BJ (cell line): ENCODE measurements around the gene CAMP. TPM values are rescaled to one million over a fixed set of nuclear protein-coding genes. Genes with fewer than 3 reads are reported as not detected.
A peak's percentile ranks its signal among the peaks of the same experiment; 100 is the strongest.

Source experiments
- CTCF ChIA-PET: fragments of 350-600 bp; formaldehyde crosslinking; extraction: SDS; loops from one replicate; lab custom pipeline; 2021; ENCODE audit warnings: antibody characterized with exemption, inconsistent platforms; lab: Yijun Ruan, JAX
- POLR2A ChIA-PET: fragments of 300-600 bp; sonication (Branson Sonifier 250); formaldehyde crosslinking; extraction: SDS; loops from one replicate; lab custom pipeline; 2021; ENCODE audit warnings: antibody characterized with exemption; lab: Charles Lee
- DNase-seq: peaks from one replicate; pipeline ENCODE4 v3.0.0-alpha.2; 2011; ENCODE audit warnings: low read depth
- H3K27me3 ChIP-seq: 2 replicates; pipeline ENCODE4 v1.6.0; 2011; ENCODE audit warnings: low read length; ENCODE audit not compliant: control insufficient read depth, insufficient read depth
- H3K36me3 ChIP-seq: 2 replicates; pipeline ENCODE4 v1.5.1; 2011; ENCODE audit warnings: low read length; ENCODE audit not compliant: control insufficient read depth, insufficient read depth
- H3K4me3 ChIP-seq: 2 replicates; pipeline ENCODE4 v1.5.1; 2011; ENCODE audit warnings: low read depth, mild to moderate bottlenecking, control low read depth, low read length
- polyA plus RNA-seq: library from polyadenylated mRNA; depleted of rRNA; stranded (reverse); fragments of >200 nt; gene quantifications from 2 replicates; pipeline ENCODE4 v1.2.3, GENCODE V29; 2011
- TF ChIP-seq, protein P1 (sequence below): IDR thresholded peaks from 2 replicates; pipeline ENCODE4 v1.5.1; 2011; ENCODE audit warnings: low read depth, mild to moderate bottlenecking, control low read depth, inconsistent platforms, low read length, moderate library complexity; ENCODE audit not compliant: insufficient read depth

Gene CAMP
- polyA plus RNA-seq, 1 experiment = not detected

DNA sequence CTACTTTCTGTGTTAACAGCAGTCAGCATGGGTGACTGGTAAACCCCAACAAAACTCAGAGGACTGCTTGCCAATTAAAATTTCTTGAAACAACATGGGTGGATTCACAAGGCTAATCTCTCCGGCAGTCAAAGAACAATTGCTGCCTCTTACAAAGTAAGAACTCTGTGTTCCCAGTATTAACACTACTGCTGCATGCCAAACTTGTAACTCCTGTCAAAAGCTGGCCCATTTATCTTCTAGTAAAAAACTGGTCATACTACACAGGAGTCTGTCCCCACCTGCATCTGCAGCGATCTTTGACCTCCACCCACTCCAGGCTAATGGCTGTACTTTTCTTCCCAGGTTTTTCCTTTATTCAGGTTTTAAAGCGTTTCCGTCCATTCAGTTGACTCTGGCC is 8.9 kb downstream of the CAMP start:
- no peak overlapping the region for H3K4me3 ChIP-seq
- ChIA-PET CTCF (interaction anchor here (0.9 to 2.0 kb wide), 3 partner anchors 169 to 204 kb away, joined by 3 to 18 read pairs (median 8); no protein-coding TSS in a partner anchor), POLR2A (no interaction called here)
- no peaks in the 10 kb centered on the region for H3K36me3 ChIP-seq
- no peak for DNase-seq
- no peaks in the 10 kb centered on the region for H3K27me3 ChIP-seq
- TF ChIP-seq, protein P1, sequence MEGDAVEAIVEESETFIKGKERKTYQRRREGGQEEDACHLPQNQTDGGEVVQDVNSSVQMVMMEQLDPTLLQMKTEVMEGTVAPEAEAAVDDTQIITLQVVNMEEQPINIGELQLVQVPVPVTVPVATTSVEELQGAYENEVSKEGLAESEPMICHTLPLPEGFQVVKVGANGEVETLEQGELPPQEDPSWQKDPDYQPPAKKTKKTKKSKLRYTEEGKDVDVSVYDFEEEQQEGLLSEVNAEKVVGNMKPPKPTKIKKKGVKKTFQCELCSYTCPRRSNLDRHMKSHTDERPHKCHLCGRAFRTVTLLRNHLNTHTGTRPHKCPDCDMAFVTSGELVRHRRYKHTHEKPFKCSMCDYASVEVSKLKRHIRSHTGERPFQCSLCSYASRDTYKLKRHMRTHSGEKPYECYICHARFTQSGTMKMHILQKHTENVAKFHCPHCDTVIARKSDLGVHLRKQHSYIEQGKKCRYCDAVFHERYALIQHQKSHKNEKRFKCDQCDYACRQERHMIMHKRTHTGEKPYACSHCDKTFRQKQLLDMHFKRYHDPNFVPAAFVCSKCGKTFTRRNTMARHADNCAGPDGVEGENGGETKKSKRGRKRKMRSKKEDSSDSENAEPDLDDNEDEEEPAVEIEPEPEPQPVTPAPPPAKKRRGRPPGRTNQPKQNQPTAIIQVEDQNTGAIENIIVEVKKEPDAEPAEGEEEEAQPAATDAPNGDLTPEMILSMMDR = no peak

DNA sequence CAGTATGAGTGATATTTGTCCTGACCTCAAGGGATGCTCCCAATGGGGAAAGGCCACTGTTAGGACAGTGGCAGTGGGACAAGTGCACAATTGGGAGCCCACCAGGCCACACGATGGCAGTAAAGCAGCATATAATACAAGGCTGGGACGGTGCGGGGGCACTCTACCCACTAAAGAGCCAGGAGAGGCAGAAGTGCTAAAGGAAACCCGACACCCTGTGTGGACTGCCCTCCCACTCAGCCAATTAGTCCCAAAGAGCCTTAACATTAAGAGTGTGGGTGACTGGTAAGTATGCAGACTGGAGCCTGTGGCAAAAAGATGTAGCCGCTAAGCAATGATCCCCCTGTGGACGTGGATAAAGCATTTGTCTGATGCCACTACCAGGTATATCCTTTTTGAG is 9.4 kb downstream of the CAMP start:
- Histone ChIP-seq H3K27me3 (no peaks in the 10 kb centered on the region), H3K36me3 (no peaks in the 10 kb centered on the region), H3K4me3 (no peak overlapping the region)
- POLR2A ChIA-PET = no interaction called here
- DNase-seq = no peak
- TF ChIP-seq, protein P1 = peak; percentile 60
- CTCF ChIA-PET = interaction anchor here (0.9 to 2.0 kb wide), 3 partner anchors 168 to 203 kb away, joined by 3 to 18 read pairs (median 8); no protein-coding TSS in a partner anchor

GRCh38 chr3:48233542-48233941 is 10.2 kb downstream of the CAMP start:
- Histone ChIP-seq H3K36me3 (no peaks in the 10 kb centered on the region), H3K27me3 (no peaks in the 10 kb centered on the region), H3K4me3 (no peak overlapping the region)
- ChIA-PET POLR2A (no interaction called here), CTCF (interaction anchor here (0.7 to 4.9 kb wide), 5 partner anchors 40 to 202 kb away, joined by 3 to 37 read pairs (median 4); no protein-coding TSS in a partner anchor)
- TF ChIP-seq, protein P1 = no peak
- no peak for DNase-seq

GRCh38 chr3:48236531-48236930 is 13.2 kb downstream of the CAMP start:
- Histone ChIP-seq H3K36me3 (no peaks in the 10 kb centered on the region), H3K4me3 (no peak overlapping the region), H3K27me3 (no peaks in the 10 kb centered on the region)
- TF ChIP-seq, protein P1 = no peak
- CTCF ChIA-PET = interaction anchor here (0.6 to 4.9 kb wide), 3 partner anchors 35 to 199 kb away, joined by 3 to 37 read pairs (median 3); no protein-coding TSS in a partner anchor
- POLR2A ChIA-PET = interaction anchor here (0.7 kb wide), 1 partner anchor 1014 kb away, joined by 3 read pairs; no protein-coding TSS in a partner anchor
- DNase-seq = no peak

DNA sequence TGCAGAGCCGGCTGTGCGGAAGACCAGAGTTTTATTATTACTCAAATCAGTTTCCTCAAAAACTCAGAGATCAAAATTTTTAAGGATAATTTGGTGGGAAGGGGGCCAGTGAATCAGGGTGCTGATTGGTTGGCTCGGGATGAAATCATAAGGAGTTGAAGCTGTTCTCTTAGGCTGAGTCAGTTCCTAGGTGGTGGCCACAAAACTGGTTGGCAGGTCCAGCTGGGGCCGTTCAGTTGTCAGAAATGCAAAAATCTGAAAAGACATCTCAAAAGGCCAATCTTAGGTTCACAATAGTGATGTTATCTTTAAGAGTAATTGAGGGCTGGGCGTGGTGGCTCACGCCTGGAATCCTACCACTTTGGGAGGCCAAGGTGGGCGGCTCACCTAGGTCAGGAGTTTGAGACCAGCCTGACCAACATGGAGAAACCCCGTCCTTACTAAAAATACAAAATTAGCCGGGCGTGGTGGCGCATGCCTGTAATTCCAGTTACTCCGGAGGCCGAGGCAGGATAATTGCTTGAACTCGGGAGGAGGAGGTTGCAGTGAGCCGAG is 15.3 kb downstream of the CAMP start:
- CTCF ChIA-PET = interaction anchor here (1.6 kb wide), 1 partner anchor 37 kb away, joined by 4 read pairs; no protein-coding TSS in a partner anchor
- TF ChIP-seq, protein P1 = no peak
- DNase-seq = no peak
- Histone ChIP-seq H3K27me3 (no peaks in the 10 kb centered on the region), H3K36me3 (no peaks in the 10 kb centered on the region), H3K4me3 (no peak overlapping the region)
- POLR2A ChIA-PET = no interaction called here
